DMS114 treated with DMSO at 0.1 percent for 48 hours (cell line): ENCODE measurements around the gene PDZK1IP1.
"Not testable (repeated sequence)": the region's sequence is repeated elsewhere in the genome, so short reads cannot be mapped to it uniquely, and the experiment has no call there.

Experiments
- DNase-seq: peaks from one replicate; lab custom pipeline; 2025; ENCODE audit not compliant: unreplicated experiment; lab: John Stamatoyannopoulos, UW

The PDZK1IP1 gene

GRCh38 chr1:47198214-47198613 lies 8.4 kb upstream of the PDZK1IP1 start:
- DNase-seq = no peak

GRCh38 chr1:47196622-47197021 lies 6.8 kb upstream of the PDZK1IP1 start:
- no peak for DNase-seq

- not testable (repeated sequence) for DNase-seq
Observed at GRCh38 chr1:47195981-47196380, 6.1 kb upstream of the PDZK1IP1 start.

GRCh38 chr1:47194311-47194710 lies 4.5 kb upstream of the PDZK1IP1 start:
- DNase-seq = no peak

GRCh38 chr1:47193496-47193895 lies 3.7 kb upstream of the PDZK1IP1 start:
- DNase-seq = not testable (repeated sequence)

- peak; percentile 63 for DNase-seq
Observed at GRCh38 chr1:47192458-47193384, 2.9 kb upstream of the PDZK1IP1 start.

GRCh38 chr1:47191940-47192457 lies 2.2 kb upstream of the PDZK1IP1 start:
- no peak for DNase-seq

- DNase-seq = no peak
Observed at GRCh38 chr1:47190857-47191256, 1.0 kb upstream of the PDZK1IP1 start.

GRCh38 chr1:47190509-47190855 lies 646 bp upstream of the PDZK1IP1 start:
- no peak for DNase-seq

- DNase-seq = no peak
Observed at GRCh38 chr1:47188791-47189785, 748 bp downstream of the PDZK1IP1 start.

- DNase-seq = no peak
Observed at GRCh38 chr1:47187926-47188250, 1.9 kb downstream of the PDZK1IP1 start.

GRCh38 chr1:47187231-47187925 lies 2.5 kb downstream of the PDZK1IP1 start:
- no peak for DNase-seq

- DNase-seq = no peak
Observed at GRCh38 chr1:47186267-47187185, 3.3 kb downstream of the PDZK1IP1 start.

- no peak for DNase-seq
Observed at GRCh38 chr1:47184822-47185677, 4.8 kb downstream of the PDZK1IP1 start.

GRCh38 chr1:47184090-47184821 lies 5.6 kb downstream of the PDZK1IP1 start:
- DNase-seq = peak; percentile 10

GRCh38 chr1:47183308-47184089 lies 6.3 kb downstream of the PDZK1IP1 start:
- DNase-seq = no peak

- no peak for DNase-seq
Observed at GRCh38 chr1:47182676-47183235, 7.1 kb downstream of the PDZK1IP1 start.
